ENCODE data around the gene PCYOX1L. TPM values are rescaled to one million over a fixed set of nuclear protein-coding genes. Genes with fewer than 3 reads are reported as not detected.
A peak's percentile ranks its signal among the peaks of the same experiment; 100 is the strongest.
"Not testable (repeated sequence)": the region's sequence is repeated elsewhere in the genome, so short reads cannot be mapped to it uniquely, and the experiment has no call there.

Gene PCYOX1L
- total and polyA plus RNA-seq, 9 of the 15 experiments (the other 6 are each of a cell fraction or from before 2014, with no cell fraction given): 2.3 to 17.9 (median 6.0) TPM

DNA sequence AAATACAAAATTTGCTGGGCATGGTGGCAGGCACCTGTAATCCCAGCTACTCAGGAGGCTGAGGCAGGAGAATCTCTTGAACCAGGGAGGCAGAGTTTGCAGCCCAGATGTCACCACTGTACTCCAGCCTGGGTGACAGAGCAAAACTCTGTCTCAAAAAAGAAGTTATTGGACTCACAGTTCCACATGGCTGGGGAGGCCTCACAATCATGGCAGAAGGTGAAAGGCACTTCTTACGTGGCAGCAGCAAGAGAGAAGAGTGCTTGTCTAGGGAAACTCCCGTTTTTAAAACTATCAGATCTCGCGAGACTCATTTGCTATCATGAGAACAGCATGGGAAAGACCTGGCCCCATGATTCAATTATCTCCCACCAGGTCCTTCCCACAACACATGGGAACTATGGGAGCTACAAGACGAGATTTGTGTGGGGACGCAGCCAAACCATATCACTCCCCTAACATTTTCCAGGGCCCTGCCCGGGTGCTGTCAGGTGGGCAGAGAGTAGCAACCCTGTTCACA is 41.0 kb downstream of the PCYOX1L start:
- FAIRE-seq; H3K79me2 ChIP-seq (ENCODE audit: control insufficient read depth, insufficient read depth, low read length); H4K20me1 ChIP-seq (replicated peaks; ENCODE audit: control insufficient read depth, insufficient read depth, low read length); H3K4me2 ChIP-seq (ENCODE audit: insufficient read depth, low read length); BruUV-seq (replicated peaks); H3K36me3 ChIP-seq (ENCODE audit: control insufficient read depth, insufficient read depth, low read length); H3K9me1 ChIP-seq (ENCODE audit: control insufficient read depth, insufficient read depth, low read length); H3K9ac ChIP-seq (ENCODE audit: insufficient read depth in 1 of 2, low read depth in 2 of 2, low read length in 2 of 2); intact Hi-C loops (cut with micrococcal nuclease); H3K27me3 ChIP-seq (ENCODE audit: control insufficient read depth in 2 of 2, insufficient read depth in 2 of 2, low read length in 2 of 2); ATAC-seq; H3K9me3 ChIP-seq (replicated peaks; ENCODE audit: control insufficient read depth, insufficient read depth, low read depth, low read length); H3K4me3 ChIP-seq; in situ Hi-C loops (cut with MboI); H3K27ac ChIP-seq (ENCODE audit: extremely low read depth, low read depth, low read length); CTCF ChIA-PET (ENCODE audit: low intra/inter-chr PET ratio); TF ChIP-seq MYC (CRISPR knock-in tag; IDR thresholded peaks at IDR 0.05; ENCODE audit: borderline replicate concordance, low read depth): not testable (repeated sequence)
- DNase-seq (ENCODE audit: extremely low read depth in 1 of 4, low spot score in 3 of 4): peak in 1 of 4 experiments; percentile 23
- POLR2A ChIA-PET: interaction anchor here (0.7 kb wide), 1 partner anchor 153 kb away, joined by 3 read pairs; the partner anchor contains the start of gene CSNK1A1
- Histone ChIP-seq H3K4me1 (replicated peaks in 1 of 2; ENCODE audit: control insufficient read depth in 2 of 2, insufficient read depth in 2 of 2, low read length in 2 of 2) (peaks cover 7 to 17% of the 10 kb centered on the region in 2 experiments; a peak in 3 of 5 replicates), H2AFZ (ENCODE audit: low read depth, low read length) (peak overlapping the region; percentile 43; the same call in 1 of the 2 replicates)
- WGBS (ENCODE audit: insufficient coverage, low coverage, missing lambda C conversion rate): 51% methylated on average over 7 of the region's 7 CpGs
- TF ChIP-seq L3MBTL2 (IDR thresholded peaks at IDR 0.05): 0 out of 2 replicates have a peak, but pooled peaks have one; percentile 11
- peak; percentile 58; the same call in 1 of the 2 replicates for TF ChIP-seq EP400 (IDR thresholded peaks at IDR 0.05)
- TF ChIP-seq RBM25 (IDR thresholded peaks at IDR 0.05; ENCODE audit: low read depth, low read length, severe bottlenecking): peak; percentile 35
- peak; percentile 31; the same call in 1 of the 2 replicates for TF ChIP-seq MYC (IDR thresholded peaks at IDR 0.05; ENCODE audit: low read depth, low read length)
- TF ChIP-seq SRF (CRISPR knock-in tag; IDR thresholded peaks at IDR 0.05): peak in 1 of 2 experiments; percentile 34; a peak in 1 of 4 replicates
- TF ChIP-seq, protein P1, sequence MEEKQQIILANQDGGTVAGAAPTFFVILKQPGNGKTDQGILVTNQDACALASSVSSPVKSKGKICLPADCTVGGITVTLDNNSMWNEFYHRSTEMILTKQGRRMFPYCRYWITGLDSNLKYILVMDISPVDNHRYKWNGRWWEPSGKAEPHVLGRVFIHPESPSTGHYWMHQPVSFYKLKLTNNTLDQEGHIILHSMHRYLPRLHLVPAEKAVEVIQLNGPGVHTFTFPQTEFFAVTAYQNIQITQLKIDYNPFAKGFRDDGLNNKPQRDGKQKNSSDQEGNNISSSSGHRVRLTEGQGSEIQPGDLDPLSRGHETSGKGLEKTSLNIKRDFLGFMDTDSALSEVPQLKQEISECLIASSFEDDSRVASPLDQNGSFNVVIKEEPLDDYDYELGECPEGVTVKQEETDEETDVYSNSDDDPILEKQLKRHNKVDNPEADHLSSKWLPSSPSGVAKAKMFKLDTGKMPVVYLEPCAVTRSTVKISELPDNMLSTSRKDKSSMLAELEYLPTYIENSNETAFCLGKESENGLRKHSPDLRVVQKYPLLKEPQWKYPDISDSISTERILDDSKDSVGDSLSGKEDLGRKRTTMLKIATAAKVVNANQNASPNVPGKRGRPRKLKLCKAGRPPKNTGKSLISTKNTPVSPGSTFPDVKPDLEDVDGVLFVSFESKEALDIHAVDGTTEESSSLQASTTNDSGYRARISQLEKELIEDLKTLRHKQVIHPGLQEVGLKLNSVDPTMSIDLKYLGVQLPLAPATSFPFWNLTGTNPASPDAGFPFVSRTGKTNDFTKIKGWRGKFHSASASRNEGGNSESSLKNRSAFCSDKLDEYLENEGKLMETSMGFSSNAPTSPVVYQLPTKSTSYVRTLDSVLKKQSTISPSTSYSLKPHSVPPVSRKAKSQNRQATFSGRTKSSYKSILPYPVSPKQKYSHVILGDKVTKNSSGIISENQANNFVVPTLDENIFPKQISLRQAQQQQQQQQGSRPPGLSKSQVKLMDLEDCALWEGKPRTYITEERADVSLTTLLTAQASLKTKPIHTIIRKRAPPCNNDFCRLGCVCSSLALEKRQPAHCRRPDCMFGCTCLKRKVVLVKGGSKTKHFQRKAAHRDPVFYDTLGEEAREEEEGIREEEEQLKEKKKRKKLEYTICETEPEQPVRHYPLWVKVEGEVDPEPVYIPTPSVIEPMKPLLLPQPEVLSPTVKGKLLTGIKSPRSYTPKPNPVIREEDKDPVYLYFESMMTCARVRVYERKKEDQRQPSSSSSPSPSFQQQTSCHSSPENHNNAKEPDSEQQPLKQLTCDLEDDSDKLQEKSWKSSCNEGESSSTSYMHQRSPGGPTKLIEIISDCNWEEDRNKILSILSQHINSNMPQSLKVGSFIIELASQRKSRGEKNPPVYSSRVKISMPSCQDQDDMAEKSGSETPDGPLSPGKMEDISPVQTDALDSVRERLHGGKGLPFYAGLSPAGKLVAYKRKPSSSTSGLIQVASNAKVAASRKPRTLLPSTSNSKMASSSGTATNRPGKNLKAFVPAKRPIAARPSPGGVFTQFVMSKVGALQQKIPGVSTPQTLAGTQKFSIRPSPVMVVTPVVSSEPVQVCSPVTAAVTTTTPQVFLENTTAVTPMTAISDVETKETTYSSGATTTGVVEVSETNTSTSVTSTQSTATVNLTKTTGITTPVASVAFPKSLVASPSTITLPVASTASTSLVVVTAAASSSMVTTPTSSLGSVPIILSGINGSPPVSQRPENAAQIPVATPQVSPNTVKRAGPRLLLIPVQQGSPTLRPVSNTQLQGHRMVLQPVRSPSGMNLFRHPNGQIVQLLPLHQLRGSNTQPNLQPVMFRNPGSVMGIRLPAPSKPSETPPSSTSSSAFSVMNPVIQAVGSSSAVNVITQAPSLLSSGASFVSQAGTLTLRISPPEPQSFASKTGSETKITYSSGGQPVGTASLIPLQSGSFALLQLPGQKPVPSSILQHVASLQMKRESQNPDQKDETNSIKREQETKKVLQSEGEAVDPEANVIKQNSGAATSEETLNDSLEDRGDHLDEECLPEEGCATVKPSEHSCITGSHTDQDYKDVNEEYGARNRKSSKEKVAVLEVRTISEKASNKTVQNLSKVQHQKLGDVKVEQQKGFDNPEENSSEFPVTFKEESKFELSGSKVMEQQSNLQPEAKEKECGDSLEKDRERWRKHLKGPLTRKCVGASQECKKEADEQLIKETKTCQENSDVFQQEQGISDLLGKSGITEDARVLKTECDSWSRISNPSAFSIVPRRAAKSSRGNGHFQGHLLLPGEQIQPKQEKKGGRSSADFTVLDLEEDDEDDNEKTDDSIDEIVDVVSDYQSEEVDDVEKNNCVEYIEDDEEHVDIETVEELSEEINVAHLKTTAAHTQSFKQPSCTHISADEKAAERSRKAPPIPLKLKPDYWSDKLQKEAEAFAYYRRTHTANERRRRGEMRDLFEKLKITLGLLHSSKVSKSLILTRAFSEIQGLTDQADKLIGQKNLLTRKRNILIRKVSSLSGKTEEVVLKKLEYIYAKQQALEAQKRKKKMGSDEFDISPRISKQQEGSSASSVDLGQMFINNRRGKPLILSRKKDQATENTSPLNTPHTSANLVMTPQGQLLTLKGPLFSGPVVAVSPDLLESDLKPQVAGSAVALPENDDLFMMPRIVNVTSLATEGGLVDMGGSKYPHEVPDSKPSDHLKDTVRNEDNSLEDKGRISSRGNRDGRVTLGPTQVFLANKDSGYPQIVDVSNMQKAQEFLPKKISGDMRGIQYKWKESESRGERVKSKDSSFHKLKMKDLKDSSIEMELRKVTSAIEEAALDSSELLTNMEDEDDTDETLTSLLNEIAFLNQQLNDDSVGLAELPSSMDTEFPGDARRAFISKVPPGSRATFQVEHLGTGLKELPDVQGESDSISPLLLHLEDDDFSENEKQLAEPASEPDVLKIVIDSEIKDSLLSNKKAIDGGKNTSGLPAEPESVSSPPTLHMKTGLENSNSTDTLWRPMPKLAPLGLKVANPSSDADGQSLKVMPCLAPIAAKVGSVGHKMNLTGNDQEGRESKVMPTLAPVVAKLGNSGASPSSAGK (IDR thresholded peaks at IDR 0.05): peak; percentile 26; the same call in 1 of the 2 replicates
- TF ChIP-seq, protein P2, sequence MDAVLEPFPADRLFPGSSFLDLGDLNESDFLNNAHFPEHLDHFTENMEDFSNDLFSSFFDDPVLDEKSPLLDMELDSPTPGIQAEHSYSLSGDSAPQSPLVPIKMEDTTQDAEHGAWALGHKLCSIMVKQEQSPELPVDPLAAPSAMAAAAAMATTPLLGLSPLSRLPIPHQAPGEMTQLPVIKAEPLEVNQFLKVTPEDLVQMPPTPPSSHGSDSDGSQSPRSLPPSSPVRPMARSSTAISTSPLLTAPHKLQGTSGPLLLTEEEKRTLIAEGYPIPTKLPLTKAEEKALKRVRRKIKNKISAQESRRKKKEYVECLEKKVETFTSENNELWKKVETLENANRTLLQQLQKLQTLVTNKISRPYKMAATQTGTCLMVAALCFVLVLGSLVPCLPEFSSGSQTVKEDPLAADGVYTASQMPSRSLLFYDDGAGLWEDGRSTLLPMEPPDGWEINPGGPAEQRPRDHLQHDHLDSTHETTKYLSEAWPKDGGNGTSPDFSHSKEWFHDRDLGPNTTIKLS (IDR thresholded peaks at IDR 0.05; ENCODE audit: borderline replicate concordance, low read depth): peak; percentile 74; the same call in 1 of the 2 replicates
- peak; percentile 91 for TF ChIP-seq CHD2 (IDR thresholded peaks at IDR 0.05; ENCODE audit: low read depth, low read length)

Data from K562 (cell line).